HCT116 (cell line): ENCODE data around the gene SLC25A33. TPM values are rescaled to one million over a fixed set of nuclear protein-coding genes. Genes with fewer than 3 reads are reported as not detected.

Source experiments
- ATAC-seq: fragments of 200-7000 bp; cut with Tn5 transposase; 2 replicates; pipeline ENCODE4 v1.9.1; 2020; ENCODE audit warnings: mild to moderate bottlenecking, moderate library complexity
- BruUV-seq: library from RNA; stranded (reverse); fragments of 400-500 nt; replicated peaks from 2 replicates; lab custom pipeline; 2021; lab: Mats Ljungman, UMichigan
- CTCF ChIA-PET: fragments of 300-600 bp; sonication (Branson Sonifier 250); formaldehyde crosslinking; loops from one replicate; lab custom pipeline; 2021; ENCODE audit warnings: antibody characterized with exemption; lab: Charles Lee
- POLR2A ChIA-PET: fragments of 300-600, 350-600 bp; sonication (Branson Sonifier 250); formaldehyde crosslinking; loops from one replicate; lab custom pipeline; 2021; ENCODE audit warnings: antibody characterized with exemption; lab: Charles Lee
- RAD21 ChIA-PET, 2 experiments: fragments of 300-600 bp; sonication (Branson Sonifier 250); formaldehyde crosslinking; loops; one replicate each; lab custom pipeline; 2023; ENCODE audit warnings: low total read pairs in 2 of 2; ENCODE audit not compliant: uncharacterized antibody in 2 of 2, unreplicated experiment in 2 of 2, low non-redundant PET in 1 of 2; lab: Charles Lee
- DNase-seq: peaks from one replicate; pipeline ENCODE4 v3.0.0-alpha.2; 2010; ENCODE audit warnings: low read depth, low spot score
- H2AFZ ChIP-seq: fragments of 200-600 bp; shearing (Covaris generic), sonication (generic); 2 replicates; pipeline ENCODE4 v1.6.1; 2017; ENCODE audit warnings: low read depth, mixed run types, mixed read lengths, antibody characterized with exemption, low read length; ENCODE audit not compliant: poor library complexity, severe bottlenecking
- H3K27ac ChIP-seq: 2 replicates; pipeline ENCODE4 v1.5.1; 2012; ENCODE audit warnings: low read depth, low read length
- H3K27me3 ChIP-seq: fragments of 200-600 bp; sonication (generic); 2 replicates; pipeline ENCODE4 v1.6.1; 2016; ENCODE audit warnings: mixed run types, low read length, mixed read lengths; ENCODE audit not compliant: insufficient read depth
- H3K36me3 ChIP-seq, 2 experiments: fragments of 200-500 bp in 1 of 2; fragments of 200-600 bp in 1 of 2; sonication (Bioruptor generic) in 1 of 2; sonication (generic) in 1 of 2; 2 replicates each; pipeline versions ENCODE4 v1.5.1 to v1.6.1; 2014 to 2016; ENCODE audit warnings: low read length in 2 of 2, inconsistent platforms in 1 of 2, mixed read lengths in 1 of 2, mixed run types in 1 of 2; ENCODE audit not compliant: insufficient read depth in 2 of 2, control insufficient read depth in 1 of 2
- H3K4me1 ChIP-seq, 2 experiments: fragments of 200-600 bp in 1 of 2; sonication (generic) in 1 of 2; 2 replicates each; pipeline versions ENCODE4 v1.5.1 to v1.6.1; 2012 to 2017; ENCODE audit warnings: low read length in 2 of 2, inconsistent platforms in 1 of 2, mild to moderate bottlenecking in 1 of 2, mixed read lengths in 1 of 2, mixed run types in 1 of 2, moderate library complexity in 1 of 2; ENCODE audit not compliant: insufficient read depth in 2 of 2, control insufficient read depth in 1 of 2
- H3K4me2 ChIP-seq: fragments of 200-600 bp; sonication (generic); 2 replicates; pipeline ENCODE4 v1.6.1; 2017; ENCODE audit warnings: mixed run types, low read length, mixed read lengths
- H3K4me3 ChIP-seq, 2 experiments: fragments of 200-600 bp in 1 of 2; sonication (generic) in 1 of 2; replicated peaks in 1 of 2; 2 replicates each; pipeline ENCODE4 v1.5.1; 2011 to 2016; ENCODE audit warnings: low read length in 2 of 2, control low read depth in 1 of 2, low read depth in 1 of 2, mild to moderate bottlenecking in 1 of 2, mixed read lengths in 1 of 2, mixed run types in 1 of 2
- H3K79me2 ChIP-seq: fragments of 200-600 bp; sonication (generic); 2 replicates; pipeline ENCODE4 v1.6.1; 2017; ENCODE audit warnings: mild to moderate bottlenecking, mixed run types, low read length, moderate library complexity, mixed read lengths; ENCODE audit not compliant: insufficient read depth
- H3K9ac ChIP-seq: fragments of 200-600 bp; sonication (generic); 2 replicates; pipeline ENCODE4 v1.6.1; 2016; ENCODE audit warnings: low read length, mixed read lengths
- H3K9me2 ChIP-seq: fragments of 200-600 bp; sonication (generic), shearing (Covaris generic); 2 replicates; pipeline ENCODE4 v1.6.1; 2017; ENCODE audit warnings: mixed run types, mild to moderate bottlenecking, moderate library complexity; ENCODE audit not compliant: insufficient read depth
- H3K9me3 ChIP-seq, 2 experiments: fragments of 200-500 bp in 1 of 2; fragments of 200-600 bp in 1 of 2; sonication (Bioruptor generic) in 1 of 2; sonication (generic) in 1 of 2; 2 replicates each; pipeline ENCODE4 v1.6.1; 2014 to 2017; ENCODE audit warnings: low read length in 2 of 2, mixed read lengths in 2 of 2, inconsistent platforms in 1 of 2, low read depth in 1 of 2, mild to moderate bottlenecking in 1 of 2, mixed run types in 1 of 2, moderate library complexity in 1 of 2; ENCODE audit not compliant: control insufficient read depth in 1 of 2, insufficient read depth in 1 of 2
- H4K20me1 ChIP-seq: fragments of 200-600 bp; sonication (generic), shearing (Covaris generic); 2 replicates; pipeline ENCODE4 v1.6.1; 2017; ENCODE audit warnings: mixed run types, mild to moderate bottlenecking, moderate library complexity; ENCODE audit not compliant: insufficient read depth
- CBX3 ChIP-seq: IDR thresholded peaks from 2 replicates; pipeline ENCODE4 v1.6.1; 2012; ENCODE audit warnings: low read depth
- EGR1 ChIP-seq: IDR thresholded peaks from 2 replicates; pipeline ENCODE4 v1.6.1; 2012; ENCODE audit warnings: low read depth
- ELF1 ChIP-seq: IDR thresholded peaks from 2 replicates; pipeline ENCODE4 v1.6.1; 2012; ENCODE audit warnings: low read depth, borderline replicate concordance
- EZH2 ChIP-seq: fragments of 200-600 bp; sonication (generic); IDR thresholded peaks from 2 replicates; pipeline ENCODE4 v1.6.1; 2017; ENCODE audit warnings: antibody characterized with exemption, mixed run types
- JUND ChIP-seq: IDR thresholded peaks from 2 replicates; pipeline ENCODE4 v1.6.1; 2012
- POLR2A ChIP-seq: IDR thresholded peaks from 2 replicates; pipeline ENCODE4 v1.7.0; 2011; ENCODE audit warnings: borderline replicate concordance; ENCODE audit not compliant: insufficient read depth, insufficient read length; ENCODE audit errors: extremely low read depth
- POLR2AphosphoS5 ChIP-seq: IDR thresholded peaks from 2 replicates; pipeline ENCODE4 v1.6.1; 2011; ENCODE audit warnings: mild to moderate bottlenecking, low read depth, low read length, moderate library complexity
- SIN3A ChIP-seq: IDR thresholded peaks from 2 replicates; pipeline ENCODE4 v1.6.1; 2012; ENCODE audit warnings: low read depth
- TCF7L2 ChIP-seq: IDR thresholded peaks from 2 replicates; pipeline ENCODE4 v1.7.0; 2011; ENCODE audit warnings: borderline replicate concordance, inconsistent platforms; ENCODE audit not compliant: insufficient read depth, insufficient read length; ENCODE audit errors: extremely low read depth
- YY1 ChIP-seq: IDR thresholded peaks from 2 replicates; pipeline ENCODE4 v1.6.1; 2011; ENCODE audit warnings: low read length, low read depth, moderate library complexity, mild to moderate bottlenecking; ENCODE audit not compliant: insufficient replicate concordance; ENCODE audit errors: extremely low read depth
- ZFX ChIP-seq: fragments of 450-650 bp; IDR thresholded peaks from 2 replicates; pipeline ENCODE4 v1.6.1; 2017
- ZNF274 ChIP-seq: fragments of 200-500 bp; sonication (Bioruptor generic); IDR thresholded peaks from 2 replicates; pipeline ENCODE4 v1.6.1; 2014; ENCODE audit warnings: mild to moderate bottlenecking, low read depth, low read length, inconsistent platforms
- intact Hi-C: fragments of 100-400 bp; cut with micrococcal nuclease; formaldehyde crosslinking; loops from 2 replicates; pipeline ENCODE4 v1.10.0; 2022
- total RNA-seq: library from RNA; stranded (reverse); gene quantifications from one replicate; pipeline ENCODE4 v1.2.1, GENCODE V29; 2021; ENCODE audit not compliant: unreplicated experiment
- TF ChIP-seq, protein P1 (sequence below), 3 experiments: fragments of 200-600 bp in 1 of 3; sonication (generic) in 1 of 3; IDR thresholded peaks in 2 of 3; conservative IDR thresholded peaks in 1 of 3; 2 replicates each; pipeline ENCODE4 v1.5.1; 2012 to 2017; ENCODE audit warnings: low read depth in 2 of 3, low read length in 2 of 3, antibody characterized with exemption in 1 of 3, borderline replicate concordance in 1 of 3, control low read depth in 1 of 3, mild to moderate bottlenecking in 1 of 3, mixed read lengths in 1 of 3, mixed run types in 1 of 3, moderate library complexity in 1 of 3; ENCODE audit not compliant: insufficient read depth in 1 of 3
- TF ChIP-seq, protein P2 (sequence below): IDR thresholded peaks from 2 replicates; pipeline ENCODE4 v1.6.1; 2011; ENCODE audit warnings: mild to moderate bottlenecking, low read length, moderate library complexity; ENCODE audit not compliant: insufficient replicate concordance; ENCODE audit errors: extremely low read depth
- TF ChIP-seq, protein P3 (sequence below): IDR thresholded peaks from 2 replicates; pipeline ENCODE4 v1.6.1; 2012

Gene SLC25A33
- total RNA-seq, 1 experiment from 2014 or later, result 9.8 TPM

DNA sequence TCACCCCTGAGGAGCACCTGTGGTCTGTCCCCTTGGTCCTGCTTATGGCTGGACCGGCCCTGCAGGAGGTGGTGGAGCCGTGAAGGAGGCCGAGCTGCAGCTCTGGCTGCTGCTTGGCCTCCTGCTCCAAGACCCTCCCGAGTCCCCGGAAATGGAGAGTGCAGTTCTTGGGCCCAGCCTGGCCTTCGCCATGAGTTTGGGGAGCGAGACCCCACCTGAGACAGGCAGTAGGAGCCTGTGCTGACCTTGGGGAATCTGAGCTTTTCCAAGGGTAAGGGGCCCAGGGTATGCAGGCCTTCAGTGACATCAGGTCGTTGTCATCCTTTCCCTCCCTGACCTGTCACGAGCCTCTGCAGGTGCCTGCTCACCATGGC is 63.5 kb downstream of the SLC25A33 start (continued):
- TF ChIP-seq ZFX, result no peak
- TF ChIP-seq YY1, result no peak
- TF ChIP-seq SIN3A, result no peak
- TF ChIP-seq POLR2A, result no peak
- no peak for TF ChIP-seq TCF7L2

DNA sequence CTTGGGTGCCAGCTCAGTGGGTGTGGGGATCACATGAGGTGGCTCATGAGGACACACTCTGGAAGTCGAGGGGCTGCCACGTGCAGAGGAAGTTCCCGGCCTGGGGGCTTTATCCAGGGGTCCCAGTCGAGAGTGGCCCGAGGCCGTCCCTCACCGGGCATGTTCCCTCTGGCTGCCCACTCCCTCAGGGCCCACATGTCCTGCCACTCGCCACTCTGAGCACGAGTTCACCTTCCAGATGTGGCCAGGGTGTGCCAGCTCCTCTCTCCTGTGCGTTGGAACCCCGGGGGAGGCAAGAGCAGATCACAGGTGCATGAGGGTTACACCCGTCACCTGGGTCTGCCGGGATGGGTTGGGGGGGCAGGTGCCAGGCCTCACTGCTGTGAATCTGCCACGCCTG is 64.0 kb downstream of the SLC25A33 start:
- CTCF ChIA-PET, result no interaction called here
- no TSS peak for BruUV-seq
- RAD21 ChIA-PET, result no interaction called here

More for the DNA sequence above, 64.0 kb downstream of the SLC25A33 start:
- H3K9me2 ChIP-seq, result no peaks in the 10 kb centered on the region
- intact Hi-C loops, result no loop called here
- H3K4me2 ChIP-seq, result no peak overlapping the region
- no peak overlapping the region for H3K27ac ChIP-seq
- ATAC-seq, result no peak
- no peaks in the 10 kb centered on the region for H3K4me1 ChIP-seq
- POLR2A ChIA-PET, result no interaction called here
- peaks cover 6 to 26% of the 10 kb centered on the region in 2 experiments; a peak in 3 of 4 replicates for H3K36me3 ChIP-seq
- no peaks in the 10 kb centered on the region for H4K20me1 ChIP-seq
- no peak overlapping the region for H3K4me3 ChIP-seq
- no peaks in the 10 kb centered on the region for H3K27me3 ChIP-seq
- no peak for TF ChIP-seq JUND
- no peak for TF ChIP-seq POLR2AphosphoS5
- TF ChIP-seq ELF1, result no peak
- no peak for TF ChIP-seq YY1
- TF ChIP-seq TCF7L2, result no peak
- TF ChIP-seq, protein P1, sequence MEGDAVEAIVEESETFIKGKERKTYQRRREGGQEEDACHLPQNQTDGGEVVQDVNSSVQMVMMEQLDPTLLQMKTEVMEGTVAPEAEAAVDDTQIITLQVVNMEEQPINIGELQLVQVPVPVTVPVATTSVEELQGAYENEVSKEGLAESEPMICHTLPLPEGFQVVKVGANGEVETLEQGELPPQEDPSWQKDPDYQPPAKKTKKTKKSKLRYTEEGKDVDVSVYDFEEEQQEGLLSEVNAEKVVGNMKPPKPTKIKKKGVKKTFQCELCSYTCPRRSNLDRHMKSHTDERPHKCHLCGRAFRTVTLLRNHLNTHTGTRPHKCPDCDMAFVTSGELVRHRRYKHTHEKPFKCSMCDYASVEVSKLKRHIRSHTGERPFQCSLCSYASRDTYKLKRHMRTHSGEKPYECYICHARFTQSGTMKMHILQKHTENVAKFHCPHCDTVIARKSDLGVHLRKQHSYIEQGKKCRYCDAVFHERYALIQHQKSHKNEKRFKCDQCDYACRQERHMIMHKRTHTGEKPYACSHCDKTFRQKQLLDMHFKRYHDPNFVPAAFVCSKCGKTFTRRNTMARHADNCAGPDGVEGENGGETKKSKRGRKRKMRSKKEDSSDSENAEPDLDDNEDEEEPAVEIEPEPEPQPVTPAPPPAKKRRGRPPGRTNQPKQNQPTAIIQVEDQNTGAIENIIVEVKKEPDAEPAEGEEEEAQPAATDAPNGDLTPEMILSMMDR (IDR thresholded peaks at IDR 0.05 in 2 of 3, conservative IDR thresholded peaks at IDR 0.05 in 1 of 3; ENCODE audit: borderline replicate concordance in 1 of 3, insufficient read depth in 1 of 3, low read depth in 2 of 3, low read length in 2 of 3), result no peak
- TF ChIP-seq POLR2A, result no peak
- TF ChIP-seq, protein P2, sequence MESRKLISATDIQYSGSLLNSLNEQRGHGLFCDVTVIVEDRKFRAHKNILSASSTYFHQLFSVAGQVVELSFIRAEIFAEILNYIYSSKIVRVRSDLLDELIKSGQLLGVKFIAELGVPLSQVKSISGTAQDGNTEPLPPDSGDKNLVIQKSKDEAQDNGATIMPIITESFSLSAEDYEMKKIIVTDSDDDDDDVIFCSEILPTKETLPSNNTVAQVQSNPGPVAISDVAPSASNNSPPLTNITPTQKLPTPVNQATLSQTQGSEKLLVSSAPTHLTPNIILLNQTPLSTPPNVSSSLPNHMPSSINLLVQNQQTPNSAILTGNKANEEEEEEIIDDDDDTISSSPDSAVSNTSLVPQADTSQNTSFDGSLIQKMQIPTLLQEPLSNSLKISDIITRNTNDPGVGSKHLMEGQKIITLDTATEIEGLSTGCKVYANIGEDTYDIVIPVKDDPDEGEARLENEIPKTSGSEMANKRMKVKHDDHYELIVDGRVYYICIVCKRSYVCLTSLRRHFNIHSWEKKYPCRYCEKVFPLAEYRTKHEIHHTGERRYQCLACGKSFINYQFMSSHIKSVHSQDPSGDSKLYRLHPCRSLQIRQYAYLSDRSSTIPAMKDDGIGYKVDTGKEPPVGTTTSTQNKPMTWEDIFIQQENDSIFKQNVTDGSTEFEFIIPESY, result no peak
- TF ChIP-seq ZNF274, result no peak
- no peak for TF ChIP-seq EZH2
- no peak for TF ChIP-seq CBX3
- no peak for TF ChIP-seq EGR1
- TF ChIP-seq, protein P3, sequence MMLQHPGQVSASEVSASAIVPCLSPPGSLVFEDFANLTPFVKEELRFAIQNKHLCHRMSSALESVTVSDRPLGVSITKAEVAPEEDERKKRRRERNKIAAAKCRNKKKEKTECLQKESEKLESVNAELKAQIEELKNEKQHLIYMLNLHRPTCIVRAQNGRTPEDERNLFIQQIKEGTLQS, result no peak
- TF ChIP-seq, all 23 proteins: peak for 0
- no peak overlapping the region for H3K9ac ChIP-seq
- H3K9me3 ChIP-seq, result no peaks in the 10 kb centered on the region
- no peak overlapping the region for H2AFZ ChIP-seq
- no peak for DNase-seq
- H3K79me2 ChIP-seq, result no peaks in the 10 kb centered on the region
